ENCODE results near the gene GRPEL1.
A peak's percentile ranks its signal among the peaks of the same experiment; 100 is the strongest.

Gene GRPEL1

DNA sequence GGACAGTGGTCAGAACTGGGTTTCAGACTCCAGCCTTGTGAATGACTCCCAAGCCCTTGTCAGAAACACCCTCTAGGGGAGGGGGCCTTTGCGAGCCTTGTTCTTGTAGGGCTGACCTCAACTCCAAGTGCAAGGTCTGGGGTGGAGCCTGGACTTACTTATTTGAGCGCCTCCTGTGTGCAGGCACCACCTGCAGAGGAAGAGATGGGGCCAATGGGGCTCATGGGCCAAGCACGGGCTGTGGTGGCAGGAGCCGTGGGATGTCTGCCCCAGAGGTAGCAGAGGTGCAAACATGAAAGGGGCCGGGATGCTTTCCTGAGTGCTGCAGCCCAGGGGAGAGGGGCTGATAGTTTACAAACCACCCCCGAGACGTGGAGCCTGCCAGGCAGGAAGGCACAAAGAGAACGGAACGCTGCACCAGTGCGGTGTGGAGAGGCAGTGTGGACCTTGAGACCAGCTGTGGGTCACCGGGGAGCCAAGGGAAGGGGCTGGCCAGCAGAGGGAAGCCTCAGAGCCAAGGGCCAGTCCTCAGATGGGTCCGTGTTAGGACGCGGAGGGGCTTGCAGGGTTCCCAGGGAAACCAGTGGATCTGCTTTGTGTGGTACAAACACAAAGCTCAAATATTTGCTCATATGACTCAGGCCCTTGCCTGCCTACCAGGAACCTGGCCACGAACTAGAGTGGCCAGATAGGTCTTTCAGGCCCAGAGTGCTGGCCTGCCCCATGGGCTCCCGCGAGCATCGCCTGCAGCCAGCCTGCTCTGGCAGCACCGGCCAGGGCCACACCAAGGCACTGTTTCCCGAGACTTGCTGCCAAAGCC, 33.4 kb downstream of the GRPEL1 start:
- Mint-ChIP-seq H3K27me3 (no peaks in the 10 kb centered on the region), H3K4me1 (ENCODE audit: low read depth) (peaks cover 3% of the 10 kb centered on the region), H3K36me3 (ENCODE audit: low read depth) (peaks cover 35% of the 10 kb centered on the region), H3K4me3 (no peak overlapping the region), H3K27ac (no peak overlapping the region), H3K9me3 (no peaks in the 10 kb centered on the region)
- DNase-seq: no peak

DNA sequence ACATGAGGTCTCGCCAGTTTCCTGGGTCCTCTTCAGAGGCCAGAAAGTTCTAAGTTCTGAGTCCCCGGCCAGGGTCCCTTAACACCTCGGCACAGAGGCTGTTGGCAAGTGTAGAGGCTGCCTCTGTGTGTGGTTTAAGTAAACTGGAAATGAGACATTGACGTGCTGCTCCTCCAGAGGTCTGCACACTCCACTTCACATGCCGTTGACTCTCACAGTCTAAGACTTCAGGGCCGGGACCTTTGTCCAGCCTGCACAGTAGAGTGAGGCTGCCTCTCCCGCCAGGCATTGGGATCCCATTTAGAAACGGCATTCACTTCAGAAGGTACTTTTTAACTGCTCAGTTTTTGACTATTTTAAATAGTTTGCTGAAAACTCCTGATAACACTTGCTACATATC, 35.3 kb downstream of the GRPEL1 start:
- Mint-ChIP-seq H3K36me3 (ENCODE audit: low read depth) (peaks cover 50% of the 10 kb centered on the region), H3K27ac (no peak overlapping the region), H3K27me3 (no peaks in the 10 kb centered on the region), H3K9me3 (no peaks in the 10 kb centered on the region), H3K4me1 (ENCODE audit: low read depth) (peaks cover 3% of the 10 kb centered on the region), H3K4me3 (no peak overlapping the region)
- no peak for DNase-seq

DNA sequence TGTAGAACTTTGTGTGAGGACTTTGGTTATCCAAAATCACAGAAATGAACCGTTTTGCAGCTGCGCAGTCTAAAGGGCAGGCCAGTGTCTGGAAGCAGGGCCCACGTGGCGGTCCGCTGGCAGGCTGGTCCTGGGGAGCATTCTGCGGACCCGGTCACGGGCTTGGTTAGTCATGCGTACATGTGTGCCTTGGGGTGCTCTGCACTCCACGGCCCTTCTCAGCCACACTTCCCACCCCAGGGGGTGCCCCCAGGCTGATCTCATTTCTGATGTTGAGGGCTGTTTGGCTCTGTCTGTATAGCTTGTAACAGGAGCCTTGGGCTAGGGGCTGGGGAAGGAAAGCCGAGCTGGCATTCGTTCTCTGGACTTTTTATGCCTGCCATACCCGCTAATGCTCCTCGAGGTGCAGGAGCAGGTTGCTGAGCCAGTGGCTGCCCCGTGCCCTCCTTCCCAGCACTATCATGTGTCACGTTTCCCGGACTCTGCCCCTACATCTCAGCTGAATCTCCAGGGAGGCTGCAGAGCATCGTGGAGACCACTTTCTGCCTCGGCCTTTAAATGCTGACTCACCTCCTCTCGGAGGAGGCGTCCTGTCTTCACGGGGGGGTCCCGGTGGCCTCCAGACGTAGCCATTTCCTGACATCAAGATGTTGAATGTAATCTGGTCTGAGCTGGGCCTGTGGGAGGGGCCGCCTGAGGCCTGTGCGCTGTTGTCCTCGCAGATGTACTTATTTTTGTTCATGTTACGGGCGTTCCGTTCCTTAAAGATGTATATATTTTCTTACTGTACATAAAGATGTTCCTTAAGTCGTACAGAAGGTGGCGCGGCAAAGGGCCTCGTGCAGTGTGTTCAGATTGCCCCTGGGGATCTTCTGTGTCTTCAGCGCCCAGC, 36.1 kb downstream of the GRPEL1 start:
- H3K4me1 Mint-ChIP-seq (ENCODE audit: low read depth): peaks cover 2% of the 10 kb centered on the region
- no peak overlapping the region for H3K4me3 Mint-ChIP-seq
- peak overlapping the region; percentile 63 for H3K27ac Mint-ChIP-seq
- DNase-seq: no peak
- no peaks in the 10 kb centered on the region for H3K9me3 Mint-ChIP-seq
- no peaks in the 10 kb centered on the region for H3K27me3 Mint-ChIP-seq
- H3K36me3 Mint-ChIP-seq (ENCODE audit: low read depth): peaks cover 57% of the 10 kb centered on the region

DNA sequence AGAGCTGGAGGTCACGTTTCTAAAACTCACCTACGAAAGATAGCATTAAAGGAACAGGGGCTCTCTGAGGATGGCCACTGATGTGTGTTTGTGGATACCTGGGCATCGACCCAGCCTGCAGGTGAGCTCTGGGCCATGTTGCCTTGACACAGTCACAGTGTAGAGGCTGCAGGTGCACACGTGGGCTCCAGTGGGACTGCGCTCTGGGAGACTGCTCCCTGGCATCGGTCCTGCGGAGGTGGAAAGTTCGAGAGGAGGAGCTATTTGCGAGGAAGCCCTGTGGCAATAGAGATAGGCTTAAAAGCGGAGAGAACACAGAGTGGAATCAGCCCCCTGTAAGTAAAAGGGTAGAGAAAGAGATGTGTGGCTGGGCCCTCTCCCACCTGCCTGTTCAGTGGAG, 37.0 kb downstream of the GRPEL1 start:
- H3K4me1 Mint-ChIP-seq (ENCODE audit: low read depth): no peaks in the 10 kb centered on the region
- DNase-seq: no peak
- H3K27me3 Mint-ChIP-seq: no peaks in the 10 kb centered on the region
- no peak overlapping the region for H3K4me3 Mint-ChIP-seq
- H3K36me3 Mint-ChIP-seq (ENCODE audit: low read depth): peaks cover 67% of the 10 kb centered on the region
- H3K9me3 Mint-ChIP-seq: no peaks in the 10 kb centered on the region
- H3K27ac Mint-ChIP-seq: no peak overlapping the region

DNA sequence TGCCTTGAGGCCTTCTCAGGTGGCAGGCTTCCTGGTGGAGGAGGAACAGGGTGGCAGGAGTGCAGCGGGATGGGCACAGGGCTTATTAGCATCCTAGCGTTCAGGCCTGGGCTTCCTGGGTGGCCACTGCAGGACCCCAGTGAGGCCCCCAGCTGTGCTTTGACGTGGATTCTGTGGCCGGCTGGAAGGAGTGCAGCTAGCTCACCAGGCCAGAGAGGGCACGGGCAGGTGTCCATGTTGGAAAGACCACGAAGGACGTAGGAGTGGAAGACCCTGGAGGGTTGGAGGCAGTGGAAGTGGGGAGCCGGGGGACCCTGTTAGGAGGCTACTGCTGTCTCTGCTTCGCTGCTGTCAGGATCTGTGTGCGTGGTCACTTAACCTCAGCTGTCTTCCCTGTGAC, 37.9 kb downstream of the GRPEL1 start:
- Mint-ChIP-seq H3K4me3 (no peak overlapping the region), H3K27ac (no peak overlapping the region), H3K9me3 (no peaks in the 10 kb centered on the region), H3K4me1 (ENCODE audit: low read depth) (no peaks in the 10 kb centered on the region), H3K36me3 (ENCODE audit: low read depth) (peaks cover 76% of the 10 kb centered on the region), H3K27me3 (no peaks in the 10 kb centered on the region)
- DNase-seq: no peak

DNA sequence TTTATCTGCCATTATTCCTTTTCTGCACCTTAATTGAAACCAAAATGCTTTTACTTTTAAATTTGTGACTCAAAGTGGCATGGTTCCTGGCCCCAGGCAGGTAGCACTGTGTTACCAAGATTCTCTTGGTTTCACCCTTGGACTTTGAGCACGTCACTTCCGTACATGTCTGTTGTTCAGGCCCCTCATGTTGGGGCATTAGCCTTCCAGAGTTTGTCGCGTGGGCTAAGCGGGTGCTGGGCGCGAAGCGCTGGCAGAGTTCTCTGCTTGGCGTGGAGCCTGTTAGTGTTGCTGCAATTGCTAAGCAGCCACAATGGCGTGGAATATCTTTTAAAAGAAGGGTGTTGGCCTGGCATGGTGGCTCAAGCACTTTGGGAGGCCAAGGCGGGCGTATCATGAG, 38.7 kb downstream of the GRPEL1 start:
- Mint-ChIP-seq H3K4me3 (no peak overlapping the region), H3K9me3 (no peaks in the 10 kb centered on the region), H3K27me3 (no peaks in the 10 kb centered on the region), H3K27ac (no peak overlapping the region), H3K36me3 (ENCODE audit: low read depth) (peaks cover 83% of the 10 kb centered on the region), H3K4me1 (ENCODE audit: low read depth) (no peaks in the 10 kb centered on the region)
- no peak for DNase-seq

DNA sequence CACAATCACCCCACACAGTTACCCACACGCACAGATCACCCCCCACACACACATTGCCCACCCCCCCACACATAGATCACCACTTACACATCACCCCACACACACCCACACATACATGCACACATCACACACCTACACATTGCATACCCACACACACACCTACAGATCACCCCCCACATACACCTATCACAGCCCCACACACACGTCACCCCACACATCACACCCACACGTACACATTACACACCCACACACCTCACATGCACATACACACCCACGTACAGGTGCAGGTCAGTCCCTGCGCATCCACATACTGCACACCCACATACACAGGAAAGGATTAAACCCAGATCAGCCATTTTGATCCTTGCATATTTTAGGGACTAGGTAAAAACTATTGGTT, 40.0 kb downstream of the GRPEL1 start:
- peak overlapping the region; percentile 4 for H3K27ac Mint-ChIP-seq

DNA sequence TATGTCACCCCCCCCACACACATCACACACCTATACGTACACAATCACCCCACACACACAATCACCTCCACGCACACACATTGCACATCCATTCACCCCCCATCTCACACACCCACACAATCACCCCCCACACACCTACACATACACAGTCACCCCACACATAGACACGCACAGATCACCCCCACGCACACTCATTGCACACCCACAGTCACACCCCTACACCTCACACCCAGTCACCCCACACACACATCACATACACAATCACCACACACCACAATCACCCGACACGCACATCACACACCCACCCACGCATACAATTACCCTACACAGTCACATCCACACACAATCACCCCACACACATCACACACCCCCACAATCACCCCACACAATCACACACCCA, 40.6 kb downstream of the GRPEL1 start:
- no peaks in the 10 kb centered on the region for H3K9me3 Mint-ChIP-seq
- H3K36me3 Mint-ChIP-seq (ENCODE audit: low read depth): peaks cover 92% of the 10 kb centered on the region
- no peak for DNase-seq
- no peak overlapping the region for H3K4me3 Mint-ChIP-seq
- H3K4me1 Mint-ChIP-seq (ENCODE audit: low read depth): no peaks in the 10 kb centered on the region
- peak overlapping the region; percentile 68 for H3K27ac Mint-ChIP-seq
- H3K27me3 Mint-ChIP-seq: no peaks in the 10 kb centered on the region

More for the DNA sequence above, 40.0 kb downstream of the GRPEL1 start:
- Mint-ChIP-seq H3K4me1 (ENCODE audit: low read depth) (no peaks in the 10 kb centered on the region), H3K4me3 (no peak overlapping the region), H3K9me3 (no peaks in the 10 kb centered on the region), H3K27me3 (no peaks in the 10 kb centered on the region), H3K36me3 (ENCODE audit: low read depth) (peaks cover 93% of the 10 kb centered on the region)
- no peak for DNase-seq

DNA sequence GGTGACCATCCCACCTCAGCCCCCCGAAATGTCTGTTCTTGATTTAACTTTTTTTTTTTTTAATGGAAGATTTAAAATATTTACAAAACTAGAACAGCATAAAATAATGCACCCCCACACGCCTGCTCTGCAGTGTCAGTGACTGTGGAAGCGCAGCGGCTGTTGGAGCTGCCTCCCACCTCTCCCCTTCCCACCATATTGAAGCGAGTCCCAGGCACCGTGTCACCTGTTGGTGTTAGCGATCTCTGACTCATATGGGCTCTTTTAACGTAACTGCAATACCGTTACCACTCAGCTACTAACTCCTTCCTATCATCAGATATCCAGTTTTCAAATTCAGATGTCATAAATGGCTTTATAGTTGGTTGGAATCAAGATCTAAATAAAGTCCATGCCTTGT, 41.8 kb downstream of the GRPEL1 start:
- Mint-ChIP-seq H3K4me3 (no peak overlapping the region), H3K27me3 (no peaks in the 10 kb centered on the region), H3K9me3 (no peaks in the 10 kb centered on the region), H3K4me1 (ENCODE audit: low read depth) (no peaks in the 10 kb centered on the region), H3K36me3 (ENCODE audit: low read depth) (peaks cover 91% of the 10 kb centered on the region), H3K27ac (peak overlapping the region; percentile 47)
- no peak for DNase-seq

DNA sequence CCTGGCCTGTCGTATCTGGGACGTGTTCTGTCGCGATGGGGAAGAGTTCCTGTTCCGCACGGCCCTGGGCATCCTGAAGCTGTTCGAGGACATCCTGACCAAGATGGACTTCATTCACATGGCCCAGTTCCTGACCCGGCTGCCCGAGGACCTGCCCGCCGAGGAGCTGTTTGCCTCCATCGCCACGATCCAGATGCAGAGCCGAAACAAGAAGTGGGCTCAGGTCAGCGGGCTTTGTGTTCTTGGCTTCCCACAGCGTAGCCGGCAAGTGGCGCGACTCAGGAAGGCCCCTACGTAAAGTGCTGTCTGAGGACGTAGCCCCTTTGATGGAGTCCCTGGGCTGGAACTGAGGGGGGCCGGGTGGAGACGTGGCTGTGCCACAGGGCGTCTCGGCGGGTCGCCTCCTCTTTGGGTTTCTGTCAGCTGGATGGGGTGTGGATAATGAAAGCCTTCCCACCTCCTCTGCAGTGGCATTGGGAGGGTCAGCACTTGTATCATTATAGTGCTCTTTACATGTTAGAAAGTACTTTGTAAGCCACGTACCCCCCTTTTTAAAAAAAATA, 42.7 kb downstream of the GRPEL1 start:
- Mint-ChIP-seq H3K27me3 (no peaks in the 10 kb centered on the region), H3K9me3 (no peaks in the 10 kb centered on the region), H3K4me1 (ENCODE audit: low read depth) (no peaks in the 10 kb centered on the region), H3K27ac (no peak overlapping the region), H3K4me3 (no peak overlapping the region), H3K36me3 (ENCODE audit: low read depth) (peaks cover 91% of the 10 kb centered on the region)
- DNase-seq: no peak

DNA sequence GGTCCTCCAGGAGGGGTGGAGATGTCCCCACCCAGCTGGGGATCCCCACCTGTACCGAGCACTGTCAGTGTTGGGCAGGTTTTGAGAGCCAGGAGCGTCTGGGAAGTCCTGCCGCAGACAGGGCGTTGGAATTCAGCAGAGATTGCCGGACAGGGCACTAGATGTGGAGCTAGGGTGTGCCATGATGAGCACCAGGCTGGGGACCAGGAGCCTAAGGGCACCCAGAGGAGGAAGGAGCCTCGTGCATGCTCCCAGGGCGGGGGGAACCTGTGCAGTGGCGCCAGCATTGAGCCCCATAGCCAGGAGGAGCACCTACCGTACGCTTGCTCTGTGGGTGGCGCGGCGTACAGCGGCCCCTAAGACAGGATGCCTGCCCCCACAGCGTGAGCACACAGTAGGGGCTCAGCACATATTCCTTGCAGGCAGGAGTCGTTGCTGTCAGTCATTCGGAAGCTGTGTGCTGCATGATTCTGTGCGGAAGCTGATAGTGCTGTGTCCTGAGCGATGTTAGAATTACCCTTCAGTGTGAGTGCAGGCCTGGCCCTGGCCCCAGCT, 43.5 kb downstream of the GRPEL1 start:
- no peaks in the 10 kb centered on the region for H3K27me3 Mint-ChIP-seq
- peak overlapping the region; percentile 23 for H3K27ac Mint-ChIP-seq
- H3K9me3 Mint-ChIP-seq: no peaks in the 10 kb centered on the region
- no peaks in the 10 kb centered on the region for H3K4me1 Mint-ChIP-seq (ENCODE audit: low read depth)
- no peak for DNase-seq
- peaks cover 88% of the 10 kb centered on the region for H3K36me3 Mint-ChIP-seq (ENCODE audit: low read depth)
- no peak overlapping the region for H3K4me3 Mint-ChIP-seq

DNA sequence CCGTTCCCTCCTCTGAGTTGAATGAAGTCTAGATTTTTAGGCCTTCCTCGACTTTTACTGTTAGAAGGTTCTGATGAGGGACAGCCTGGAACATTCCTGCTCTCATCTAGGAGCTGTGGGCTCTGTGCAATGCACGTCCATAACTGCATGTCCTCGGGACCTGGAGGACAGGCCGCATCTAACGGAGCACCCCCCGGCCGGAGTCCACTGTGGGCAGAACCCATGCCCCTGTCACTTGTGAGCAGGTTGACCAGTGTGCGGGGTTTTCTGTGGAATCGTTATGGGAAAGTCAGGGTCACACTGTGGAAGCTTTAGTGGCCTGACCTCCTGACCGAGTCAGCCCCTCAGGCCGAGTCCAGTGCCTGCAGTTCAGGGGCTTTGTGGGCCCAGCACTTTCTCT, 44.0 kb downstream of the GRPEL1 start:
- H3K4me3 Mint-ChIP-seq: no peak overlapping the region
- no peaks in the 10 kb centered on the region for H3K27me3 Mint-ChIP-seq
- no peaks in the 10 kb centered on the region for H3K4me1 Mint-ChIP-seq (ENCODE audit: low read depth)
- no peak for DNase-seq
- H3K36me3 Mint-ChIP-seq (ENCODE audit: low read depth): peaks cover 87% of the 10 kb centered on the region
- no peaks in the 10 kb centered on the region for H3K9me3 Mint-ChIP-seq
- H3K27ac Mint-ChIP-seq: no peak overlapping the region

DNA sequence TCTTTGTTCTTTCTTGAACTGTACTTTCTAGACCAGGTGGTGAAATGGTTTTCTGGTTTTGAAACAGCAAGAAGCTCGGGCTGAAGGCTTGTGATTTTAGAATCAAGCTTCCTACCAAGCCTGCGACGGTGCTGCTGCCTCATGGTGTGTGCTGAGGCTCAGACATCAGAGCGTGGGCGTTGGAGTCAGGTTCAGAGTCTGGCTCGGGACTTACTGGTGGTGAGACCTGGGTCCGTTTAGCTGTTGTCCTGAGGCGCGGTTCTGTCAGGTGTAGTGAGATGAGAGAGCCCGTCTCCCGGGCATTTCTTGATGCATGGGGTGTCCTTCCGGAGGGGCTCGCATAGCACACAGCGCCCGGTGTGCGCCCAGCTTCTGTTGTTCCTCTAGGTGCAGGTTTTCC, 44.4 kb downstream of the GRPEL1 start:
- Mint-ChIP-seq H3K27ac (no peak overlapping the region), H3K4me1 (ENCODE audit: low read depth) (no peaks in the 10 kb centered on the region), H3K4me3 (no peak overlapping the region), H3K27me3 (no peaks in the 10 kb centered on the region), H3K36me3 (ENCODE audit: low read depth) (peaks cover 87% of the 10 kb centered on the region), H3K9me3 (no peaks in the 10 kb centered on the region)
- no peak for DNase-seq

DNA sequence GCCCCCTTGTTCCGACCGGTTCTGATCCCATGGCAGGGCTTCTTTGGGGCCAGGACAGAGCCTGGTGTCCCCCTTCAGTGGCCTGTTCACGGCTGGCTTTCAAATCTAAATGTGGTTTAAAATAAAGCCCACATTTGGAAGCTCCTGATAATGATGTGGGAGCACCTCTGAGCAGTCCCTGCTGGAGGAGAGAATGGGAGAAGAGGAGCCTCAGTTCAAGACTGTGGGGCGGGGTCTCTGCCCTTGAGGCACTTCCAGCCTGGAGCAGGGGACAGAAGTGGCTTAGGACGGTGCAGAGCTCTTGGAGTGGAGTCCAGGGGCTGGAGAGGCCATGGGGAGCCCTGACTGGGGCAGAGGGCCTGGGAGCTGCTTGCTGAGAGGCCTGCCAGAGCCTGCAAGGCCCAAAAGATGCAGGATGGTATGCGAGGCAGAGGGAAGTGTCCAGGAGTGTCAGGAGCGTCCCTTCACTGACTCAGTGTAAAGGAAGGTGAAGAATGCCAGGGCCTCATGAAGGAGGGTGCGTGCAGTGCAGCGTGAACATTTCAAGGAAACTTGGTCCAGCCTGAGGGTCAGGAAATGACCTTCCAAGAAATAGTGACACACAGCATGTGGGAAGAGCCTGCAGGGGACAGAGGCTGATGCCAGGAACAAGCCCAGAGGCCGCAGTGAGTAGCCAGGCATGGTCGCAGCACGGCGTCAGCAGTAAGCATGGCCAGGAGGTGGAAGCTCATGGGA, 45.8 kb downstream of the GRPEL1 start:
- Mint-ChIP-seq H3K4me1 (ENCODE audit: low read depth) (no peaks in the 10 kb centered on the region), H3K36me3 (ENCODE audit: low read depth) (peaks cover 90% of the 10 kb centered on the region), H3K27ac (no peak overlapping the region), H3K4me3 (no peak overlapping the region), H3K9me3 (no peaks in the 10 kb centered on the region), H3K27me3 (no peaks in the 10 kb centered on the region)
- DNase-seq: no peak

Measured in activated T-cell treated with anti-CD3 and anti-CD28 coated beads, Interleukin-2, amount 50 U/mL, for 24 hours (primary cell).